PC-3 (cell line): ENCODE data around the gene ZFAND6. TPM values are rescaled to one million over a fixed set of nuclear protein-coding genes. Genes with fewer than 3 reads are reported as not detected.

ENCODE experiments used
- ATAC-seq: fragments of 200-7000 bp; cut with Tn5 transposase; 2 replicates; pipeline ENCODE4 v1.9.1; 2020; ENCODE audit warnings: mild to moderate bottlenecking, moderate library complexity
- BruUV-seq: library from RNA; stranded (reverse); fragments of 400-500 nt; replicated peaks from 2 replicates; lab custom pipeline; 2021; lab: Mats Ljungman, UMichigan
- CTCF ChIA-PET: fragments of 300-600 bp; sonication (Branson Sonifier 250); formaldehyde crosslinking; loops from one replicate; lab custom pipeline; 2022; ENCODE audit warnings: antibody characterized with exemption; lab: Charles Lee
- POLR2A ChIA-PET: fragments of 300-600 bp; sonication (Branson Sonifier 250); formaldehyde crosslinking; loops from one replicate; lab custom pipeline; 2022; ENCODE audit warnings: antibody characterized with exemption; ENCODE audit not compliant: unreplicated experiment; lab: Charles Lee
- DNase-seq: peaks from one replicate; pipeline ENCODE4 v3.0.0-alpha.2; 2015
- H2AFZ ChIP-seq: fragments of 300-600 bp; sonication (generic); 2 replicates; pipeline ENCODE4 v1.6.0; 2016; ENCODE audit warnings: antibody characterized with exemption, low read length
- H3F3A ChIP-seq: fragments of 300-600 bp; sonication (generic); one replicate; pipeline ENCODE4 v1.6.0; 2017; ENCODE audit warnings: antibody characterized with exemption, low read length, control low read depth, mild to moderate bottlenecking; ENCODE audit not compliant: unreplicated experiment
- H3K27ac ChIP-seq: fragments of 300-600 bp; sonication (generic); 2 replicates; pipeline ENCODE4 v1.5.1; 2016; ENCODE audit warnings: mild to moderate bottlenecking, low read length
- H3K27me3 ChIP-seq: fragments of 300-600 bp; sonication (generic); 2 replicates; pipeline ENCODE4 v1.6.1; 2016; ENCODE audit warnings: low read length, mixed read lengths
- H3K36me3 ChIP-seq: fragments of 300-600 bp; sonication (generic); 2 replicates; pipeline ENCODE4 v1.6.1; 2016; ENCODE audit warnings: low read depth, mixed run types, low read length, mixed read lengths
- H3K4me1 ChIP-seq: fragments of 300-600 bp; sonication (generic); 2 replicates; pipeline ENCODE4 v1.5.1; 2016; ENCODE audit warnings: low read length; ENCODE audit not compliant: insufficient read depth
- H3K4me2 ChIP-seq: fragments of 300-600 bp; sonication (generic); 2 replicates; pipeline ENCODE4 v1.6.0; 2016; ENCODE audit warnings: low read length
- H3K4me3 ChIP-seq: fragments of 300-600 bp; sonication (generic); 2 replicates; pipeline ENCODE4 v1.5.1; 2016; ENCODE audit warnings: mild to moderate bottlenecking, low read length, mixed read lengths
- H3K79me2 ChIP-seq: fragments of 300-600 bp; sonication (generic); 2 replicates; pipeline ENCODE4 v1.6.1; 2017; ENCODE audit warnings: low read length, mixed read lengths
- H3K9ac ChIP-seq: fragments of 300-600 bp; sonication (generic); 2 replicates; pipeline ENCODE4 v1.6.0; 2016; ENCODE audit warnings: mild to moderate bottlenecking, low read length
- H3K9me2 ChIP-seq: fragments of 300-600 bp; sonication (generic); replicated peaks from 2 replicates; pipeline ENCODE4 v1.6.1; 2016; ENCODE audit warnings: mixed run types, low read length, mixed read lengths
- H3K9me3 ChIP-seq: fragments of 300-600 bp; sonication (generic); 2 replicates; pipeline ENCODE4 v1.6.1; 2016; ENCODE audit warnings: low read length, mixed read lengths
- H4K20me1 ChIP-seq: fragments of 300-600 bp; sonication (generic); 2 replicates; pipeline ENCODE4 v1.6.1; 2016; ENCODE audit warnings: low read length, mixed read lengths
- EZH2 ChIP-seq: fragments of 300-600 bp; sonication (generic); IDR thresholded peaks from one replicate; pipeline ENCODE4 v1.6.1; 2017; ENCODE audit warnings: antibody characterized with exemption, mild to moderate bottlenecking, low read length; ENCODE audit not compliant: unreplicated experiment
- EZH2phosphoT487 ChIP-seq: fragments of 300-600 bp; sonication (generic); IDR thresholded peaks from 2 replicates; pipeline ENCODE4 v1.6.1; 2018; ENCODE audit warnings: mild to moderate bottlenecking, antibody characterized with exemption, low read length, borderline replicate concordance
- intact Hi-C: fragments of 100-400 bp; cut with micrococcal nuclease; formaldehyde crosslinking; loops from 2 replicates; pipeline ENCODE4 v1.9.0; 2023
- total RNA-seq: library from RNA; depleted of rRNA; stranded (reverse); fragments of >200 nt; gene quantifications from 2 replicates; pipeline ENCODE4 v1.2.3, GENCODE V29; 2014
- TF ChIP-seq, protein P1 (sequence below): fragments of 300-600 bp; sonication (generic); conservative IDR thresholded peaks from 2 replicates; pipeline ENCODE4 v1.5.1; 2017; ENCODE audit warnings: antibody characterized with exemption, low read depth, mild to moderate bottlenecking, low read length

The ZFAND6 gene
- total RNA-seq, 1 experiment from 2014 or later = 96.6 TPM

DNA sequence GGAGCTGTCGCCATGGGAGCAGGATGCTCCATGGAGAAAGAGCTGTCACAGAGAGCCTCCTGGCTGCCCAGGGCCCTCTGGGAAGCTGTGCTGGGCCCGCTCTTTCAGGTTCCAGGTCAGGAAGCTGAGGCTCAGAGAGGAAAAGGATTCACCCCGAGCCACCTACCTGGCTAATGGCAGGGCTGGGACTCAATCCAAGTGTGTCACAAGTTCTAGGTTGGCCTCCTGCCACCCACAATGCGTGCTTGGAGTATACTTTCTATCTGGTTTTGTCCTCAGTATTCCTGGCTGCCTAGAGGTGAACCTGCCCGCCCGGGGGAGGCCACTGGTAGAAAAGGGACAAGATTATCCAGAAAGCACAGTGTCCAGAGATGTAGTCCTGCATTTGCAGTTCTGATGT lies 117.0 kb downstream of the ZFAND6 start:
- intact Hi-C loops = loop anchor here (10.0 kb wide), 1 partner anchor 282 kb away; the partner anchor contains the start of gene MTHFS
- Histone ChIP-seq H3K4me1 (peaks cover 27% of the 10 kb centered on the region), H3K9ac (no peak overlapping the region), H3K79me2 (no peaks in the 10 kb centered on the region), H3K4me3 (no peak overlapping the region), H4K20me1 (no peaks in the 10 kb centered on the region), H3K27ac (no peak overlapping the region), H3K9me2 (no peaks in the 10 kb centered on the region), H3K27me3 (no peaks in the 10 kb centered on the region), H2AFZ (no peak overlapping the region), H3K36me3 (peaks cover 27% of the 10 kb centered on the region), H3F3A (peaks cover 4% of the 10 kb centered on the region), H3K4me2 (no peak overlapping the region), H3K9me3 (no peaks in the 10 kb centered on the region)
- no peak for ATAC-seq
- no TSS peak for BruUV-seq
- ChIA-PET CTCF (no interaction called here), POLR2A (no interaction called here)
- peak; percentile 61 for DNase-seq
- TF ChIP-seq EZH2phosphoT487 = no peak
- TF ChIP-seq, protein P1, sequence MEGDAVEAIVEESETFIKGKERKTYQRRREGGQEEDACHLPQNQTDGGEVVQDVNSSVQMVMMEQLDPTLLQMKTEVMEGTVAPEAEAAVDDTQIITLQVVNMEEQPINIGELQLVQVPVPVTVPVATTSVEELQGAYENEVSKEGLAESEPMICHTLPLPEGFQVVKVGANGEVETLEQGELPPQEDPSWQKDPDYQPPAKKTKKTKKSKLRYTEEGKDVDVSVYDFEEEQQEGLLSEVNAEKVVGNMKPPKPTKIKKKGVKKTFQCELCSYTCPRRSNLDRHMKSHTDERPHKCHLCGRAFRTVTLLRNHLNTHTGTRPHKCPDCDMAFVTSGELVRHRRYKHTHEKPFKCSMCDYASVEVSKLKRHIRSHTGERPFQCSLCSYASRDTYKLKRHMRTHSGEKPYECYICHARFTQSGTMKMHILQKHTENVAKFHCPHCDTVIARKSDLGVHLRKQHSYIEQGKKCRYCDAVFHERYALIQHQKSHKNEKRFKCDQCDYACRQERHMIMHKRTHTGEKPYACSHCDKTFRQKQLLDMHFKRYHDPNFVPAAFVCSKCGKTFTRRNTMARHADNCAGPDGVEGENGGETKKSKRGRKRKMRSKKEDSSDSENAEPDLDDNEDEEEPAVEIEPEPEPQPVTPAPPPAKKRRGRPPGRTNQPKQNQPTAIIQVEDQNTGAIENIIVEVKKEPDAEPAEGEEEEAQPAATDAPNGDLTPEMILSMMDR = no peak
- TF ChIP-seq EZH2 = no peak

DNA sequence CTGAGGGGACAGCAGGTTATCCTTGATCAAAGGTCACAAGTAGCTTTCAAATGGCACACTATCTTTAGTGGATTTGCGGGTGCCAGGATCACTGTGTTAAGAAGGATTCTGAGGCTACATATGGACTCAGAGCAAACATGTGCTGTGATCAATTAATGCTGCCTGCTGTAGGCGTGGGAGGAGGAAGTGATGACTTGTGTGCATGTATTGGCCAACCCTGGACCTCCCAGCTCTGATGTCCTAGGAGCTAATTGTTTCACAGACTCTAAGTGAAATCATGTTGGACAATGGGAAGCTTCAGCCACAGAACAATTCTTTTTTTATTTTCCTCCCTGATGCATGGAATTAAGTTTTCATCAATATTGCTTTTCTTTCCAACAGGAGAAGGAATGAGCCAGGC lies 117.7 kb downstream of the ZFAND6 start:
- POLR2A ChIA-PET = no interaction called here
- no TSS peak for BruUV-seq
- no peak for DNase-seq

More for the DNA sequence above, 117.7 kb downstream of the ZFAND6 start:
- H3K4me1 ChIP-seq = peaks cover 27% of the 10 kb centered on the region
- ATAC-seq = no peak
- peaks cover 4% of the 10 kb centered on the region for H3F3A ChIP-seq
- H3K79me2 ChIP-seq = no peaks in the 10 kb centered on the region
- CTCF ChIA-PET = no interaction called here
- H3K27ac ChIP-seq = no peak overlapping the region
- intact Hi-C loops = loop anchor here (10.0 kb wide), 1 partner anchor 282 kb away; the partner anchor contains the start of gene MTHFS
- H3K9me3 ChIP-seq = no peaks in the 10 kb centered on the region
- H3K4me3 ChIP-seq = no peak overlapping the region
- TF ChIP-seq EZH2phosphoT487 = no peak
- TF ChIP-seq EZH2 = no peak
- TF ChIP-seq, protein P1 = no peak
- no peaks in the 10 kb centered on the region for H3K9me2 ChIP-seq
- no peaks in the 10 kb centered on the region for H3K27me3 ChIP-seq
- H4K20me1 ChIP-seq = no peaks in the 10 kb centered on the region
- no peak overlapping the region for H2AFZ ChIP-seq
- peaks cover 32% of the 10 kb centered on the region for H3K36me3 ChIP-seq
- no peak overlapping the region for H3K4me2 ChIP-seq
- no peak overlapping the region for H3K9ac ChIP-seq
